ENCODE results near the gene RUNX1.
A peak's percentile ranks its signal among the peaks of the same experiment; 100 is the strongest.

Gene RUNX1

DNA sequence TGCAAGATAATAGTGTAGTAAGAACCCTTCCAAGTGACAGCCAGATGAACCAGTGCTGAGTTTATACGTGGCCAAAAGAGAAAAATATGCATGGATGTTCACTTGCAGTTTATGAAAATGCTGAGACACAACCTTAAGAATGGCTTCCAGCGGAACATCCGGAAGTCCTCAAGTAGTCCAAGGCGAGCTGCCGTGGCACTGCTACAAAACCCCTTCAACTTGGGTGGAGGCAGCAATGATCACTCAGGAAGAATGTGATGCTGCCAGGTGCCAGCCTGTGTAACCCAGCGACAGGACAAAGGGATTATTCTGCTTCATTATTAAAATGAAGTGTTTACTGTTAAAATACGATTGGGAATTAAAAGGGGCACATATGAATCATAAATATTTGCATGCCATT, 179.6 kb downstream of the RUNX1 start:
- H3K4me3 ChIP-seq (replicated peaks; ENCODE audit: low read depth, low read length), result no peak overlapping the region
- no peaks in the 10 kb centered on the region for H3K36me3 ChIP-seq (ENCODE audit: control insufficient read depth, insufficient read depth, low read length)
- no peaks in the 10 kb centered on the region for H3K27me3 ChIP-seq (replicated peaks; ENCODE audit: control insufficient read depth, insufficient read depth, low read length)
- TF ChIP-seq, protein P1, sequence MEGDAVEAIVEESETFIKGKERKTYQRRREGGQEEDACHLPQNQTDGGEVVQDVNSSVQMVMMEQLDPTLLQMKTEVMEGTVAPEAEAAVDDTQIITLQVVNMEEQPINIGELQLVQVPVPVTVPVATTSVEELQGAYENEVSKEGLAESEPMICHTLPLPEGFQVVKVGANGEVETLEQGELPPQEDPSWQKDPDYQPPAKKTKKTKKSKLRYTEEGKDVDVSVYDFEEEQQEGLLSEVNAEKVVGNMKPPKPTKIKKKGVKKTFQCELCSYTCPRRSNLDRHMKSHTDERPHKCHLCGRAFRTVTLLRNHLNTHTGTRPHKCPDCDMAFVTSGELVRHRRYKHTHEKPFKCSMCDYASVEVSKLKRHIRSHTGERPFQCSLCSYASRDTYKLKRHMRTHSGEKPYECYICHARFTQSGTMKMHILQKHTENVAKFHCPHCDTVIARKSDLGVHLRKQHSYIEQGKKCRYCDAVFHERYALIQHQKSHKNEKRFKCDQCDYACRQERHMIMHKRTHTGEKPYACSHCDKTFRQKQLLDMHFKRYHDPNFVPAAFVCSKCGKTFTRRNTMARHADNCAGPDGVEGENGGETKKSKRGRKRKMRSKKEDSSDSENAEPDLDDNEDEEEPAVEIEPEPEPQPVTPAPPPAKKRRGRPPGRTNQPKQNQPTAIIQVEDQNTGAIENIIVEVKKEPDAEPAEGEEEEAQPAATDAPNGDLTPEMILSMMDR (IDR thresholded peaks at IDR 0.05; ENCODE audit: insufficient read depth, low read length, poor library complexity, severe bottlenecking), result no peak
- no peak for DNase-seq (ENCODE audit: extremely low read depth, insufficient read length)

- H3K4me3 ChIP-seq (replicated peaks; ENCODE audit: low read depth, low read length), result no peak overlapping the region
- H3K36me3 ChIP-seq (ENCODE audit: control insufficient read depth, insufficient read depth, low read length), result no peaks in the 10 kb centered on the region
- DNase-seq (ENCODE audit: extremely low read depth, insufficient read length), result no peak
- no peaks in the 10 kb centered on the region for H3K27me3 ChIP-seq (replicated peaks; ENCODE audit: control insufficient read depth, insufficient read depth, low read length)
- TF ChIP-seq, protein P1 (IDR thresholded peaks at IDR 0.05; ENCODE audit: insufficient read depth, low read length, poor library complexity, severe bottlenecking), result no peak
Measured at GRCh38 chr21:34867785-34868184, 181.3 kb downstream of the RUNX1 start.

DNA sequence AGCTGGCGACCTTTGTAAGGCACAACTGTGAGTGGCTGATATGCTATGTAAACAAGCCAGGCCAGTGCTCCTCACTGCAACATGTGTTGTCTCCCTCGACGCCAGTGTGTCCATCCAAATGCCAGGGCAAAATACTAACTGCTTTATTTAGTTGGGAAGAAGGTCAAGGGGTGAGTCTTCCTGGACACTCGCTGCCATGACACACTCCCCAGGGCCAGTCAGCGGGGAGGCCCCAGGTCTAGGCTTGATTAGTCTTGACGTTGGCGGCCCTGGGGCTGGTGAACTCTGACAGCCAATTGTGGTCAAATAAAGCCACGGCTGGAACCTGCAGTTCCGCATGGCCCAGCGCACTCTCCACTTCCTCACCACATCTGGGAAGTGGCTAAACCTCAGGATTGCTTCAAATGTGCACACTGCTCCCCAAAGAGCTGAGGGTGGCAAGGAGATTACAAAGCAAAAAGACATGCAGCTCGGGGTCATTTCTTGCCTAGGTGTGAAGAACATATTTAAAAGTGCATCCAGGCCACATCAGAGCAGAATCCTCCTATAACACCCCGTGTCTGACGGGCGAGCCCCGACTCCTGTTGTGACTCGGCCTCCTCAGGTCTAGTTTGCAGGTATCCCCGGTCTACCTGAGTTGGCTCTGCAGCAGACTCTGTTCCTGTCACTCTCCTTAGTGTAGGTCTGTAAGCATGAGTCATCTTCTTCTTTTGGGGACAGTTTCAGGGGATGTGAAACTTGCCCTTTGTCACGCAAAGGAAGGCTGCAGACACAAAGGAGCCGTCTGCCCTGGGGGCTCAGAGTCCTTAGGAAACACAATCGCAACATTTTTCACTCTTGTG, 183.5 kb downstream of the RUNX1 start:
- TF ChIP-seq, protein P1 (IDR thresholded peaks at IDR 0.05; ENCODE audit: insufficient read depth, low read length, poor library complexity, severe bottlenecking), result no peak
- Histone ChIP-seq H3K36me3 (ENCODE audit: control insufficient read depth, insufficient read depth, low read length) (no peaks in the 10 kb centered on the region), H3K27me3 (replicated peaks; ENCODE audit: control insufficient read depth, insufficient read depth, low read length) (no peaks in the 10 kb centered on the region), H3K4me3 (replicated peaks; ENCODE audit: low read depth, low read length) (no peak overlapping the region)
- peak; percentile 86 for DNase-seq (ENCODE audit: extremely low read depth, insufficient read length)

GRCh38 chr21:34864370-34865149, 184.5 kb downstream of the RUNX1 start:
- DNase-seq (ENCODE audit: extremely low read depth, insufficient read length), result no peak
- no peaks in the 10 kb centered on the region for H3K27me3 ChIP-seq (replicated peaks; ENCODE audit: control insufficient read depth, insufficient read depth, low read length)
- no peak overlapping the region for H3K4me3 ChIP-seq (replicated peaks; ENCODE audit: low read depth, low read length)
- H3K36me3 ChIP-seq (ENCODE audit: control insufficient read depth, insufficient read depth, low read length), result no peaks in the 10 kb centered on the region
- TF ChIP-seq, protein P1 (IDR thresholded peaks at IDR 0.05; ENCODE audit: insufficient read depth, low read length, poor library complexity, severe bottlenecking), result no peak

GRCh38 chr21:34862951-34863350, 186.2 kb downstream of the RUNX1 start:
- DNase-seq (ENCODE audit: extremely low read depth, insufficient read length), result no peak
- TF ChIP-seq, protein P1 (IDR thresholded peaks at IDR 0.05; ENCODE audit: insufficient read depth, low read length, poor library complexity, severe bottlenecking), result no peak
- H3K27me3 ChIP-seq (replicated peaks; ENCODE audit: control insufficient read depth, insufficient read depth, low read length), result no peaks in the 10 kb centered on the region
- no peak overlapping the region for H3K4me3 ChIP-seq (replicated peaks; ENCODE audit: low read depth, low read length)
- H3K36me3 ChIP-seq (ENCODE audit: control insufficient read depth, insufficient read depth, low read length), result no peaks in the 10 kb centered on the region
